Activated CD8-positive, alpha-beta memory T cell treated with anti-CD3 and anti-CD28 coated beads for 4 hours (primary cell): ENCODE data around the gene PAX3.

Experiments used
- DNase-seq, 2 donors: peaks; one replicate each; pipeline ENCODE4 v3.0.0-alpha.2; 2020; ENCODE audit warnings: low read depth in 2 of 2

The PAX3 gene

DNA sequence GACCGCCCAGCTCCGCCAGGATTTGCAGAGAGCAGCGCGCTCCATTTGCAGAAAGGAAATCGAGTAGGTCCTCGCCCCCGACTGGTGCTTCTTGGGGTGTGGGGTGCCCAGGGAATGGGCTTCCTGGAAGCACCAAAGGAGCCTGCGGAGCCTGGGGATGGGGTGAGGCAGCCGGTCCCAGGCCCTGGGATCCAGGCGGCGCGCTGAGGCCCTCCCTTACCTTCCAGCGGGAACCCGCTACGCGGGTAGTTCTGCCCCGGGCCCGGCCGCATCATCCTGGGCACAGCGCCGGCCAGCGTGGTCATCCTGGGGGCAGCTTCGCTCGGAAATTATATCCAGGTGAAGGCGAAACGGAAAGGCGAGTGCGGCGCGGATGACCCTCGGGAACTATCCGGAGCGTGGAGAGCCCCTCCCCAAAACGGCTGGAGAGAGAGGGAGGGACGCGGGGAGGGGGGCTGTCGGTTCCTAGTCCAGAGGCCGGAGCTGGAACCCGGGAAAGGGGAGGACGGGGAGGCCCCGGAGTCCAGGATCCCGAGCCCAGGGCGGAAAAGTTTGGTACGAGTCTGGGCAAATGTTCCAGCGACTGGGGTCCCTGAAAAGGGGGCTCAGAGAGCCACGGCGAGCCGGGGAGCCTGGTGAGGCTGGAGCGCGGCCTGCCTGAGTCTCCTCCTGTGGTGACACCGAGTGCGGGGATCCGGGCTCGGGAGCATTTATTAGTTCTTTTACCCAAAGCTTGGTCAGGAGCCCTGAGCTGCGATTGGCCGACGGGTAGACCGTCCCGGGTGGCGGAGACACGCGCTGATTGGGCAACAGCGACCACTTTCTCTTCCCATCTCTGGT, at the start of gene PAX3:
TSS of gene PAX3 (minus strand) at position 688 of the 840 bp plus-strand sequence. CDS start at position 305, 383 bp downstream.
- DNase-seq = no peak

DNA sequence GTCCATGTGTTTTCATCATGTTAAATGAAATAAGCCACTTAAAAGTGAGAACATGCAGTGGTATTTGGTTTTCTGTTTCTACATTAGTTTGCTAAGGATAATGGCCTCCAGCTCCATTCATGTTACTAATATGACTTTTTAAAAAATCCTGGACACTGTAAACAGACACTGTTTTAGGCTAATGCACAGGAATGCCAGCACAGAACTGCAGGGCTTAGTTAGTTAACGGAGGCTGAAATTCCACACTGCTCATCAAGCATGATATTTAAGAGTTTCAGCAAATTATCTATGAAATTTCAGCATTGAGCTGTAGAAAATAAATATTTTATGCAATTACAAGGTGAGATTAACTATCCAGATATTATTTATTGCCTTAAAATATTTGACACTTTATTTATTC, 42.5 kb upstream of the PAX3 start:
- DNase-seq = no peak

DNA sequence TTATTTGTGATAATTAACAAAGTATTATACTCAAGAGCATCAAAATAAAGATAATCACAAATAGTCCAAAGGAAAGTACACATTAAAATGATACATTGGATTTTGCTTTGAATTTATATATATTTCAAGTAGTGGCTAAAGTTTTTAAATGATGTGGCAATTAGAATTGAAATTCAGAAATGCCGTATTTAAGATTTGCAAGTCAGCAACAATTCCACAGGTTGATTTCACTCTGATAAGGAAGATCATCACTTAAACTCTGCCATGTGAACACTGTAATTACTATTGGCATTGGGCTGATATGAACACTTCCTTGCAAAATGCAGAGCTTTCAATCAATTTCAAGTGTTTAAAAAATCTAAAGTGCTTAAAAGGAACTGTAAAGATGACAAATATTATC, 39.6 kb upstream of the PAX3 start:
- no peak for DNase-seq

DNA sequence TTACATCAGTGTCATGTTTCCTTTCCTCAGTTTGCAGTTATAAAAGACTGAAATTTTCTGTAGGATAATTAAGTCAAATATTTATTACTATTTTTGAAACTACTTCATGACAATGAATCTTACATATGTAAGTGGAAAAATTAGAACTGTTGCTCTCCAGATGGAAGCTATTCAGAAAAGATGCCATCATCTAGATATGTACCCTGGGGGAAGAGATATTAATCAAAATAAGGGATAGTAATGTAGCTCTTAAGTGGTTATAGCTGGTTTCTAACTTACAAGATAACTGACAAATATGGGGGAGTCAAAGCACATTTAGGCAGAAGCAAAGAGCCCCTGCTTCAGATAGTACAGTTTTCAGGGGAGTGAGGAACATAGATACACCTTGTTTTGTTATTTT, 38.1 kb upstream of the PAX3 start:
- no peak for DNase-seq

DNA sequence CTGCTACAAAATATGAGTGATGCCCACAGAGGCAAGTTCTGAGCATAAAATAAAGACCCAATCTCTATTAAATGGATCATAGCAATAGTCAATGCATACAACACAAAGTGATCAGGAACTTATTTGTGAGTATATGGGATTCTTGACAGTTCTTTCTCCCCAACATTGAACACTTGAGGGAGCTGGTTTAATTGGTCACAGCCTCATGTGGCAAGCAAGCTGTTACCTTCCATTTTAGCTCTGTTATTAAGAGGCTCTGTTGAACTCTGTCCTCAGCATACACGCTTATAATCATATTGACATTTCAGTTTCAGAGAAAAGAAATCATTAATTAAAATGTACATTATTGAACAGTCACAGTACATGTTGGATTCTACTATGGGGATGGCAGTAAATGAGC, 37.6 kb upstream of the PAX3 start:
- DNase-seq = no peak

DNA sequence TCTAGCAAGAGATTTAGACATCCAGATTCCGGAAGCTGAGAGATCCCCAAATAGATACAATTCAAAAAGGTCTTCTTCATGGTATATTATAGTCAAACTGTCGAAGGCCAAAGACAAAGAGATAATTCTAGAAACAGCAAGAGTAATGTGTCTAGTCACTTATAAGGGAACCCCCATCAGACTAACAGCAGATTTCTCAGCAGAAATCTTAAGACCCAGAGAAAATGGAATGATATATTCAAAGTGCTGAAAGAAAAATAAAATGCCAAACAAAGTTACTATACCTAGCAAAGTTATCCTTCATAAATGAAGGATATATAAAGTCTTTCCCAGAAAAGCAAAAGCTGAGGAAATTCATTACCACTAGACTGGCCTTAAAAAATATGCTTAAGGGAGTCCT, 36.1 kb upstream of the PAX3 start:
- no peak for DNase-seq

DNA sequence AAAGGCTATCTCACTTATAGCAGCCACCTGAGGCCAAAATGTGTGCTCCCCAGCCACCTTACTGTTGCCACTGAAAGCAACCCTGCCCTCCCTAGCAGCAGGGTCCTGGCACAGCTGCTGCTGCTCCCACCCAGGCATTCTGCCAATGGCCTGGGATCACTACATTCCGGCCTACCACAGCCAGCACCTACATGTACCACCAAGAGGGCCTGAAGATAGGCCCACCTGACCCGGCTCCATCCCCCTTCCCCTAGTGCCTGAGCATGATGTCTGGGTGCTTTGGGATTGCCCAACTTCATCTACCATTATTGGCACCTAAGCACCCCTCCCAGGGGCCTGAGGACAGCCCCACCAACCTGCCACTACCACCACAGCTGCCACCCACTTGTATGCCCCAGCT, 34.6 kb upstream of the PAX3 start:
- DNase-seq = no peak

DNA sequence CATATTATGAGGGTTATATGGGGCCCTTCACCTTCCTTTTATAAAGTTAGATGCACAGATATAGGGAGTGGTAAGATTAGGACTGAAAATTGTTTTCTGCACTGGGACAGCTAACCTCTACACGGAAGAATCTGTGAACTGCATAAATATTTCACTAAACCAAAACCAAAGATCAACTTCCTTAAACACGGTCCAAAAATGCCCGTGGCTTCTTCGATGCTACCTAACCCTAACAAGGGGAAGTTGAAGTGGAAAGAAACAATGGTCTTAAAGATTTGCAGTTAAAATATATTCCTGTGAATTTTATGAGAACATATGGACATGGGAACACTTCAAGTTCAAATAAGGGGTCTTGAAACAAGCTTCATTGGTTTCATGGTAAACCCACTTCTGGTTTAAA, 33.3 kb upstream of the PAX3 start:
- DNase-seq = no peak

DNA sequence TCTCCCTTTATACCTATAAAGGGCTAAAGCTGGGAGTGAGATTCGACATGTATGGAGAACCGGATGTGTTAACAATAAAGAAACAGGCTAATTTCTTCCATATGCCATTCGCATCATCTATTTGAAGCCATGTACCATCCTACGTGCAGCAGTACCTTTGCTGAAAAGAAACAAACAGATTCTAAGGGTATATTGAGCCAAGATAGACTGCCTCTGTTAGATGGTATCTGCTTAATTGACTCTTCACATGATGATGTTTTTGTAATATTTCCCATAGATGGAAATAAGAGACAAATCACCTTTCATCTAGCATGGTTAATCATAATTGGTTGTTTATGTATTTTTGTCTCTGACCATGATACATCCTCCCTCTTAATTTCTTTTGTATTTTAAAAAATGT, 32.1 kb upstream of the PAX3 start:
- no peak for DNase-seq

DNA sequence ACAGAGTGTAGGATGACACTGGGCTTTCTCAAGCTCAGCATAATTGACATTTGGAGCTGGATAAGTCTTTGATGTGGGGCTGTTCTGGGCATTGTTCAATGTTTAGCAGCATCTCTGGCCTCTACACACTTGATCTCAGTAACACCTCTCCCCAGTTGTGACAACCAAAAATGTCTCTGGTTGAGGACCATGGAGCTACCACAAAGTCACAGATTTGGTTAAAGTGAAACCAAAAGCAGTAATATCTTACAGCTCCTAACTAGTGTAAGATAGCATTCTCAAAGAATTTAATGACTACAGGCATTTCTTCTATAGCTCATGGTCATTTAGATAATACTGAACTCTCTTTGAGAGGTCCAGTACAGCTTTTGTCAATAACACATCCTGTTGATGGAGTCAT, 23.4 kb upstream of the PAX3 start:
- no peak for DNase-seq

DNA sequence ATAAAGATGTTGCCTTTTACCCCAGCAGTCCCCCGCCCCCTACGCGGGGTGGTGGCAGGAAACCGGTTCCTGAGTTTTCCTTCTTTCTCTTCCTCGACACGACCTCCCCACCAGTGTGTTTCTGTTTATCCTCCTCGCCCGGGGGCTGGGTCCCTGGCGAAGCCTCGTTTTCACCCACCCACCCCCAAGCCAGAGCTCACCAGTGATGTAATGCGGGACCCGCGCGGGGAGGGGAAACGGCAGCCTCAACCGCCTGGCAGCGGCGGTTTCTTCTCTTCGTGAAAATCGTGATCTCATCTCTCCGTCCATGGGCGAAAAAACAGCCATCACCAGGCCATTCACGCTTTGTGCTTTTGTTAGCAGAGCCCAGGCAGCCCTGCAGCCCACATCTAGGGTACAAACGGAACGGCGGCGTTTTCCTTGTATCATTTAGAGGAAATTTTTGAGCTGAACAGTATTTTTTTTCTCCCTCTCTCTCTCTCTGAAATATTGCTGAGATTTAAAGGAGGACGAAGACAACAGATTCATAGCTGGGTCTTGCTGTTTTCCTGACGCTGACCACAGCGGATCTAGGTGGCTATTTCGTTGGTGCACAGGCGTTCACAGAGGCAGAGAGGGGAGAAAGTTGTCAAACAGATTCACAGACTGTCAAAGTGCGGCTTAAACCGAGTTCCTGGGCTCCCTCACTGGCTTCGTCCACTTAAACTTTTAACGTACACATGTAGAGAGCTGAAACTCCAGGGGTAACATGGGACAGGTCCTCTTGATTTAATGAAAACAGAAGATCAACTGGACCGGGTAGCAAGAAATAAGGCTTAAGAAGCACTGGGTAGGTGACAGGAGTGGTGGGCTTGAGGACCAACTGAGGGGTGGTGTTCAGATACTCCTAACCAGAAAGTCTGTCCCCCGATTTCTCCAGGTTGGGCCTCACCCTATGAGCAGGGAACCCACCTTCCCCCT, 21.9 kb upstream of the PAX3 start:
- DNase-seq = no peak

DNA sequence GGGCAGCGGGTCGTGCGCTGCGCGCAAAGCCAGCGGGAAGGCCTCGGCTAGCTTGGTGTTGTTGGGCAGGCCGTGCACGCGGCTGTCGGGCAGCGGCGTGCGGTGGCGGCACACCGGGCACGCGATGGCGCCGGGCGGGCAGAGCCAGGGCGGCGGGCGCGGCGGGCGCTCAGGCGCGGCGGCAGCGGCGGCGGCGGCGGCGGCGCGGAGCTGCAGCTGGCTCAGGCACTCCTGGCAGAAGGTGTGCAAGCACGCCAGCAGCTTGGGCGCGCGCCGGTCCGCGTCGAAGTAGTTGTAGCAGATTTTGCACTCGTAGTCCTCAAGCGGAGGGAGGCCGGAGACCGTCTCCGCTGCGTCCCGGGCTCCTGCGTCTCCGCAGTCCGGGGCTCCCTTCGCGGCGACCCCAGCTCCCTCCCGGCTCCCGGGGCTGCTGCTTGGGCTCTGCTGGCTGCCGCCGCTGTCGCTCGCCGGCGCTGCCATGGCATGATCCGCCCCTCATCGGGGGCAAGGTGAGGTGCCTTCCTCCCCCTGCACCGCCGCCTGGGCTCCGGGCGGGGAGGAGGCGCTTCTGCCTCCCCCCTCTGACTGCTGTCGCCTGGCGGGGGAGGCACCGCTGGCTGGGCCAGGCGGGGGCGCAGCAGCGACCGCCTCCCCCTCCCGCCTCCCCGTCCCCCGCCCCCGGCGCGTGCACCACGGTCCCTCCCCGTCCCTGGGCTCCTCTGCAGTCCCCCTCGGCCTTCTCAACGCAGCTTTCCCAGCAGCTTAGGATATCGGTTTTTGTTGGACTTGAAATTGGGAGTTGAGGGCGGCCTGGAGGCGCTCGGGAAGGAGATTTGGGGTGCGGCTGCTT, 21.0 kb upstream of the PAX3 start:
- no peak for DNase-seq

DNA sequence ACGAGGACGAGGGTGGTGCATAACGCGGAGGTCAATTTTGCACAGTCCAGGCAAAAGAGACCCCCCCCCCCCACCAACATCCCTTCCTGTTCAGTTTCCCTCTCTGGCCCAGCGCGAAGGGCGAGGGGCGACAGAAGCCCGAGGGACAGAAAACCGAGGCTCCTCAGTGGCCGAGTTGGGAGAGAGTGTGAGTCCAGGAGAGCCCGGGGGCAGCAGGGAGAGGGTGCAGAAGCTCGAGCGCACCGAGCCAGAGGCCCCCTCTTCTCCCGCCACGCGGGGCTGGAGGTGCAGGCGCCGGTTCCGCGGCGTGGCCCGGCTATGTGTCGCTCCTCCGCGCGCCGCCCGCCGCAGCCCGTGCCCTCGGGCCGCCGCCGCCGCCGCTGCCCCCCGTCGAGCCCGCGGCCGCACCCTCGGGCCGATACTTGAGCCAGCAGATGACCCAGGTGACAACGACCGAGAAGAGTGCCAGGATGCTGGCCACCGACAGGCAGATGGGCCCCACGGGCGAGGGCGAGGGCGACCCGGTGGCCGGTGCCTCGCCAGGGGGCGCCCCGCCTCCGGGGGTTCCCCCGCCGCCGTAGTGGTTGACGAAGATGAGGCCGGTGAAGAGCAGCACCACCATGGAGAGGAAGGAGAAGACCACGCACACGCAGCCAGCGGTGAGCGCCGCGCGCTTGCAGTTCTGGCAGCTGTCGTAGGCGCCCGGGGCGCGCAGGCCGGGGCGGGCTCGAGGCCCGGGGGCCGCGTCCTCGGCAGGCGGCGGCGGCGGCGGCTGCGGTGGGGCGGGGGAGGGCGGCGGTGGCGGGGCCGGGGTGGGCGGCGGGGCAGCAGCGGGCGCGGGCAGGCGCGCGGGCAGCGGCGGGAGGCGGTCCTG, 20.2 kb upstream of the PAX3 start:
- DNase-seq = no peak

DNA sequence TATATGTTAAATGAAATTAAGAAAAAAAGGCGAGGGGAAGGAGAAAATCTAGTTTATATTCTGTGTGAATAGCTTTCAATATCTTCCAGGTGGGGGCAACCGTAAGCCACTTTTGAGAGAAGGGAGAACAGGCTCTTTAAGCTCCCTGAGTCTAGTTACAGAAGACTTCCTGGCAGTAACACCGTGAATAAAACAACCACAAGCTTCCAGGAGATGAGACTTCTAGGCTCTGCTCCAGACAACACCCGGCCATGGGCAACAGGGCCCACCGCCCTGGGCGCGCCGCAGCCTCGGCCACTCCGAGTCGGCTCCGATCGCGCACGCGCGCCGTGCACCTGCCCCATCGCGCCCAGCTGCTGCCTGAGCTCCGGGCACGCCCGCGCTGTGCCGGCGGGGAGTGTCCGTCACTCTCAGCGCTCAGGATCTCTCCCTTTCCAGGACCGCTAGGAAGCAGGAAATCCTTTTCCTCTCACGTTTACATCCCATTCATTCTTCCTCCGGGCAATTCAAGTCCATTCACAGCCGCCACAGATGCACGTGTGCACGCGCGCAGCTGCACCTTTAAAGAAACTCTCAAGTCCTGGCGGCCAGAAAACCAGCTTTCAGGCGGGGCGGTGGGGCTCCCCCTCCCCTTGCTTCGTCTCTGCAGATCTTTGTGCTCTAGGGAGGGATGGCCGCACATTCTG, 19.4 kb upstream of the PAX3 start:
- no peak for DNase-seq

DNA sequence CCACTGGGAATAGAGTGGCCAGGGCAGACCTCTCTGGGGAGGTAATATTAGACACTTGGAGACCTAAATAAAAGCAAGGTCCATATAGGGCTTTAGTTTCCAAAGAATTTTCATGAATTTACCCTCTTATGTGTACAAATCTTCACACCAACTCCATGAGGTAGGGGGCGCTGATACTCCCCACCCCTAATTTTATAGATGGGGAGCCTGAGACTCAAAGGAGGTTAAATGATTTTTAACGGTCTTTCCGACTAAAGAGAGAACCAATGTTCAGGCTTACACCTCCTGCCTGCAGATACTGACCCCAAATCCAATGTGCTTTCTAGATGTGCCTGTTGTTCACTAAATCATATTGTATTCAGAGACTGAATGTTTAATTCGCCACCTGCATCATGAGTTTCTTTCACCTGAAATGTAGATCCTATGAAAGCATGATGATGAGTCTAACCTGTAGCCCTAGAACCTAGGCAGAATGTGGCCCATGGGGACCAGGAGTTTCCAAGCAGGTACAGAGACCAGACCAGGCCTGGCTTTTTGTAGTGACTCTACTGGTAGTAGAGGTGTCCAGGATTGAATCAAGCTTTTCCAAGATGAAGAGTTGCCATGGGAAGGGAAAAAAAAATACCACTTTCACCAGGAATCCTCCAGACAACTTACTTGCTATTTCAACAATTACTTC, 16.8 kb upstream of the PAX3 start:
- DNase-seq = no peak

DNA sequence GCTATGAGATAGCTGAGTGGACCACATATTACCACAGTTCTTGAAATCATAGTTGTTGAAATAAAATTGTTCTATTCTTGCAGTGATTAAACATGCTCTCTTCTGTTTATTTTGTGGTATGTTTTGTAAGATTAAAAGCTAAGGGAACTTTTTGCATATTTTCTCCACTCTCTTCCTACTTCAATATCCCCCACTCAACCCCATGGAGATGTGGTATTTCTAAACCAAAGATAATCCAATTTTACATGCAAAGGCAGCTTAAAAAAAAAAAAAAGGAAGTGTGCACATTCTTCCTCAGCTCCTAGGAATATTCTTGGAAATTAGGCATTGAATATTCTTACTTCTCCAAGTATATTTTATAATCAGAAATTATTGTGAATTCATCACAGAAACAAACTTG, 15.0 kb upstream of the PAX3 start:
- DNase-seq = no peak

DNA sequence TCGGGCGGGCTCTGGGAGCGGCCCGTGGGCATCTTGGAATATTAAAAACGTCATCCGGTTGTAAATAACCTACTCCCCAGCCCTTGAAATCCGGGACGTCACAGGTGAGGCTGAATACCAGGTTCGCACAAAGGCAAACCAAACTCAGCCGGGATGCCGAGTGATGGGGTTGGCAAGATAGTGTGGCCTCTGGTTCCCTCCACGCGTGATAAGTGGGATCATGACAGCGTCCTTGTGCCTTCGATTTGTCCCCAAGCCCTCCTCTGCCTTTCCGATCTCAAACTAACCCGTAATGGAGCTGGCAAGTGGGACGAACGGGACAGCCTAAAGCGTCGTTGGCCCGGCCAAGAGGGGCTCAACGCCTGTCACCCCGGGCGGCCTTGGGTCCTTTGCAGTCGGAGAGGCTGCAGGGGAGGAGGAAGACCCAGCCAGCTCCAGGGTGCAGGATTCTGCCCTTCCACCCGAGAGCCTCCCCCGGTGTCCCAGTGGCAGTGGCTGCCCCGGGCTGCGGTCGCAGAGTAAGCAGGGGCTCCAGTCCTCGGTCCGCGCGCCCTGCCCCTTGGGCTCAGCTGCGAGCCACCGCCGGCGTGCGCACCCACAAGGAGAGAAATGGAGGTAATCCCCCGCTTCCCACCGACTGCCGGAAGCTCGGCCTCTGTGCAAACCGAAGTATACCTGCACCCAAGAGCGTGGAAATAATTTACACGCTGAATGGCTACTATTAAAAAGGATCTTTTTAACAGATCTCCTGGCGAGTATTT, 13.4 kb upstream of the PAX3 start:
- no peak for DNase-seq

DNA sequence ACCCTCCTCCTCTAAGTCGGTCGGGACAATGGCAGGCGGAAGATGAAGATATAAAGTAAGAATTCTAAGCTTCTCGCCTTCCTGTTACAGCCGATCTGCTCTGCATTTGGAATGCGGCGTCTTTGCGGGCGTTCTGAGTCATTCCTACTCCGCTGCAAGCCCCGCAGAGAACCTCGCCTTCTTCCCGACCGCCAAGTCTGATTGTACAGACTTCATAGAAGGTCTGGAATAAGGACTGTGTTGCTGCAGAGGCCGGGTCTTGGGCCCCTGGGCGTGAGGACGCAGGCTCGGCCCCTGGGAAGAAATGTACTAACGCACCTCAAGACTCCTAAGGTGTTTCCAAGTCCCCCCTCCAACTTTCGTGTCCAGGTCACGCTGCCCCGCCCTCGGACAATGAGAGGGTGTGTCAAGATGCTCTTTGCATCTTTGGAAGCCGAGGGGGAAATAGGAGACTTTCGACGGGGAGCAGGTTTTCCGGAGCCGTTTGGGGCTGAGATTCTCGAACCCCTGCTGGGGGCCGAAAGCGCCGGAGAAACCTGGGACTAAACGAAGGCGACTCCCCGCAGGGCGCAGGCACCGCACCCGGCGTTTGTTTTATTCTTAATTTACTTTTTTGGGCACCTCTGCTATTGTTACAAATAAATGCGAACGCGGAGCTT, 12.7 kb upstream of the PAX3 start:
- DNase-seq = no peak
